Endothelial cell of umbilical vein (primary cell): ENCODE measurements around the gene ELK3. TPM values are rescaled to one million over a fixed set of nuclear protein-coding genes. Genes with fewer than 3 reads are reported as not detected.

Experiments
- BruUV-seq: library from RNA; stranded (reverse); fragments of 400-500 nt; replicated peaks from 2 replicates; lab custom pipeline; 2021; lab: Mats Ljungman, UMichigan
- CTCF ChIA-PET: fragments of 300-600, 350-600 bp; sonication (Branson Sonifier 250); formaldehyde crosslinking; loops from one replicate; lab custom pipeline; 2021; ENCODE audit warnings: antibody characterized with exemption, inconsistent platforms; lab: Charles Lee
- POLR2A ChIA-PET: fragments of 300-600, 350-600 bp; sonication (Branson Sonifier 250); formaldehyde crosslinking; loops from one replicate; lab custom pipeline; 2021; ENCODE audit warnings: antibody characterized with exemption, inconsistent platforms; lab: Charles Lee
- DNase-seq: peaks from one replicate; pipeline ENCODE4 v3.0.0-alpha.2; 2011; ENCODE audit warnings: low read depth, low spot score
- FAIRE-seq: peaks from 2 replicates; lab custom pipeline; 2011; peaks lifted over from hg19 to GRCh38; lab: Jason Lieb, UNC
- H2AFZ ChIP-seq: 2 replicates; pipeline ENCODE4 v1.6.0; 2012; ENCODE audit warnings: low read depth, low read length, control low read depth, inconsistent platforms
- H3K27ac ChIP-seq: 2 replicates; pipeline ENCODE4 v1.5.1; 2011; ENCODE audit warnings: low read depth, mild to moderate bottlenecking, control low read depth, low read length, moderate library complexity; ENCODE audit not compliant: insufficient read depth
- H3K27me3 ChIP-seq, 2 experiments: 2 replicates each; pipeline versions ENCODE4 v1.6.0 to v1.6.1; 2011; ENCODE audit warnings: low read length in 2 of 2, mixed read lengths in 1 of 2; ENCODE audit not compliant: control insufficient read depth in 2 of 2, insufficient read depth in 2 of 2
- H3K36me3 ChIP-seq, 2 experiments: 2 replicates in 1 of 2; 3 replicates in 1 of 2; pipeline ENCODE4 v1.5.1; 2011; ENCODE audit warnings: low read length in 2 of 2, mild to moderate bottlenecking in 1 of 2, moderate library complexity in 1 of 2; ENCODE audit not compliant: control insufficient read depth in 2 of 2, insufficient read depth in 2 of 2; ENCODE audit errors: extremely low read depth in 1 of 2
- H3K4me1 ChIP-seq: 3 replicates; pipeline ENCODE4 v1.5.1; 2011; ENCODE audit warnings: mild to moderate bottlenecking, low read length; ENCODE audit not compliant: control insufficient read depth, insufficient read depth; ENCODE audit errors: extremely low read depth
- H3K4me2 ChIP-seq: 2 replicates; pipeline ENCODE4 v1.6.1; 2011; ENCODE audit warnings: low read length, control low read depth, mixed read lengths; ENCODE audit not compliant: insufficient read depth
- H3K4me3 ChIP-seq, 3 experiments: fragments of 200-600 bp in 1 of 3; sonication (generic), shearing (Covaris generic) in 1 of 3; replicated peaks in 1 of 3; 2 replicates each; pipeline ENCODE4 v1.5.1; 2011 to 2016; ENCODE audit warnings: control low read depth in 3 of 3, low read length in 3 of 3, mild to moderate bottlenecking in 2 of 3, inconsistent platforms in 1 of 3, low read depth in 1 of 3, moderate library complexity in 1 of 3; ENCODE audit not compliant: insufficient read depth in 1 of 3
- H3K79me2 ChIP-seq: 2 replicates; pipeline ENCODE4 v1.6.0; 2012; ENCODE audit warnings: low read length, inconsistent platforms; ENCODE audit not compliant: control insufficient read depth, insufficient read depth
- H3K9ac ChIP-seq: replicated peaks from 2 replicates; pipeline ENCODE3; 2011; ENCODE audit warnings: low read length, control low read depth; ENCODE audit not compliant: insufficient read depth; ENCODE audit errors: extremely low read depth
- H3K9me1 ChIP-seq: replicated peaks from 3 replicates; pipeline ENCODE4 v1.6.0; 2011; ENCODE audit warnings: mild to moderate bottlenecking, low read length; ENCODE audit not compliant: control insufficient read depth, insufficient read depth; ENCODE audit errors: extremely low read depth
- H3K9me3 ChIP-seq: replicated peaks from 2 replicates; pipeline ENCODE4 v1.5.1; 2012; ENCODE audit warnings: low read length, inconsistent platforms; ENCODE audit not compliant: control insufficient read depth, insufficient read depth
- H4K20me1 ChIP-seq: replicated peaks from 2 replicates; pipeline ENCODE3; 2011; ENCODE audit warnings: mild to moderate bottlenecking, low read length; ENCODE audit not compliant: control insufficient read depth, insufficient read depth; ENCODE audit errors: extremely low read depth
- CTCF ChIP-seq, 2 donors: IDR thresholded peaks; 1 replicate in 1 of 2; 2 replicates in 1 of 2; pipeline ENCODE4 v1.5.1; 2011; ENCODE audit warnings: low read length in 2 of 2, mild to moderate bottlenecking in 2 of 2, moderate library complexity in 2 of 2, control low read depth in 1 of 2, inconsistent platforms in 1 of 2, low read depth in 1 of 2; ENCODE audit not compliant: insufficient read depth in 1 of 2; ENCODE audit errors: extremely low read depth in 1 of 2
- EZH2 ChIP-seq: IDR thresholded peaks from 2 replicates; pipeline ENCODE4 v1.6.1; 2012; ENCODE audit warnings: borderline replicate concordance, low read depth, mild to moderate bottlenecking, moderate library complexity, low read length, inconsistent platforms; ENCODE audit not compliant: severe bottlenecking
- FOS ChIP-seq: IDR thresholded peaks from 2 replicates; pipeline ENCODE4 v1.6.1; 2011; ENCODE audit warnings: mild to moderate bottlenecking, low read length, moderate library complexity, borderline replicate concordance; ENCODE audit not compliant: insufficient read depth
- GATA2 ChIP-seq: IDR thresholded peaks from 2 replicates; pipeline ENCODE4 v1.7.0; 2011; ENCODE audit warnings: low read depth, mild to moderate bottlenecking, moderate library complexity, mixed read lengths, low read length; ENCODE audit not compliant: insufficient read length, insufficient read depth
- JUN ChIP-seq: IDR thresholded peaks from 2 replicates; pipeline ENCODE4 v1.6.1; 2011; ENCODE audit warnings: borderline replicate concordance, low read depth; ENCODE audit not compliant: insufficient read length, insufficient read depth
- MAX ChIP-seq: IDR thresholded peaks from 2 replicates; pipeline ENCODE4 v1.6.1; 2011; ENCODE audit not compliant: insufficient read depth, insufficient read length
- MYC ChIP-seq: IDR thresholded peaks from one replicate; pipeline ENCODE4 v1.6.1; 2011; ENCODE audit warnings: mild to moderate bottlenecking, low read depth, low read length
- POLR2A ChIP-seq: IDR thresholded peaks from 2 replicates; pipeline ENCODE4 v1.6.1; 2012; ENCODE audit warnings: low read depth, mild to moderate bottlenecking, control low read depth, low read length
- POLR2AphosphoS5 ChIP-seq: IDR thresholded peaks from 2 replicates; pipeline ENCODE4 v1.6.1; 2012; ENCODE audit warnings: low read depth, mild to moderate bottlenecking, control low read depth, low read length, moderate library complexity; ENCODE audit not compliant: insufficient read depth
- dilution Hi-C: fragments of 300-500 bp; cut with MboI; formaldehyde crosslinking; loops from one replicate; pipeline ENCODE4 v1.15.0; 2019; ENCODE audit warnings: low sequenced_read_pairs; ENCODE audit not compliant: extremely low pct_ligation_motif_present
- intact Hi-C: fragments of 100-400 bp; cut with micrococcal nuclease; formaldehyde crosslinking; loops from one replicate; pipeline ENCODE4 v1.10.0; 2022
- polyA plus RNA-seq, 4 experiments: library from polyadenylated mRNA; depleted of rRNA in 3 of 4; stranded (reverse) in 3 of 4; unstranded in 1 of 4; fragments of >200 nt; gene quantifications; 2 replicates each; pipeline versions ENCODE4 v1.2.1 to v1.2.3, GENCODE V29; 2011 to 2012; ENCODE audit warnings: missing spikeins in 1 of 4
- total RNA-seq: library from RNA; stranded (reverse); gene quantifications from 2 replicates; pipeline ENCODE4 v1.2.3, GENCODE V29; 2021

The ELK3 gene
- total and polyA plus RNA-seq, 2 donors (not counting 3 experiments of a cell fraction or from before 2014, with no cell fraction given) = 64.8 to 132 TPM

GRCh38 chr12:96211988-96212387, 17.8 kb downstream of the ELK3 start:
- peak overlapping the region; percentile 82 for H3K27ac ChIP-seq
- DNase-seq (peak; percentile 85), FAIRE-seq (peak; percentile 72)
- CTCF ChIA-PET = interaction anchor here (0.9 to 2.6 kb wide), 9 partner anchors 11 to 304 kb away, joined by 3 to 12 read pairs (median 5); no protein-coding TSS in a partner anchor
- H2AFZ ChIP-seq = no peak overlapping the region
- intact Hi-C loops = no loop called here
- H3K4me2 ChIP-seq = peak overlapping the region; percentile 90
- peaks cover 2% of the 10 kb centered on the region for H4K20me1 ChIP-seq
- peak overlapping the region in 1 of 3 experiments; percentile 27 for H3K4me3 ChIP-seq
- peak overlapping the region; percentile 62 for H3K9ac ChIP-seq
- peaks cover 16 to 18% of the 10 kb centered on the region in 2 experiments for H3K36me3 ChIP-seq
- POLR2A ChIA-PET = no interaction called here
- TF ChIP-seq EZH2 = no peak
- TF ChIP-seq JUN = no peak
- TF ChIP-seq GATA2 = no peak
- peak; percentile 55 for TF ChIP-seq POLR2A
- no peak for TF ChIP-seq FOS
- no peak for TF ChIP-seq CTCF (IDR thresholded peaks at IDR 0.05; ENCODE audit: extremely low read depth in 1 of 2, insufficient read depth in 1 of 2, low read depth in 1 of 2, low read length in 2 of 2)
- TF ChIP-seq MAX = no peak
- peak; percentile 65 for TF ChIP-seq POLR2AphosphoS5
- no peak for TF ChIP-seq MYC
- peaks cover 100% of the 10 kb centered on the region for H3K79me2 ChIP-seq
- BruUV-seq = no TSS peak
- no peaks in the 10 kb centered on the region for H3K9me3 ChIP-seq
- dilution Hi-C loops = no loop called here
- no peaks in the 10 kb centered on the region for H3K9me1 ChIP-seq
- H3K4me1 ChIP-seq = peaks cover 98% of the 10 kb centered on the region
- no peaks in the 10 kb centered on the region for H3K27me3 ChIP-seq
